PC-9 (cell line): Measurements from ENCODE around the gene DMGDH. TPM values are rescaled to one million over a fixed set of nuclear protein-coding genes. Genes with fewer than 3 reads are reported as not detected.

Experiments used
- BruUV-seq: library from RNA; stranded (reverse); fragments of 400-500 nt; replicated peaks from 2 replicates; lab custom pipeline; 2021; lab: Mats Ljungman, UMichigan
- CTCF ChIA-PET: fragments of 300-600 bp; sonication (Branson Sonifier 250); formaldehyde crosslinking; loops from one replicate; lab custom pipeline; 2022; ENCODE audit warnings: antibody characterized with exemption; lab: Charles Lee
- POLR2A ChIA-PET: fragments of 300-600 bp; sonication (Branson Sonifier 250); formaldehyde crosslinking; loops from one replicate; lab custom pipeline; 2022; ENCODE audit warnings: antibody characterized with exemption; ENCODE audit not compliant: unreplicated experiment; lab: Charles Lee
- DNase-seq, 2 experiments: peaks; one replicate each; pipeline versions ENCODE4 v3.0.0 to v3.0.0-alpha.2; 2015 to 2022; ENCODE audit warnings: mixed read lengths in 1 of 2
- H2AFZ ChIP-seq: fragments of 200-600 bp; sonication (generic); 2 replicates; pipeline ENCODE4 v1.8.1; 2017; ENCODE audit warnings: antibody characterized with exemption
- H3F3A ChIP-seq: fragments of 200-600 bp; sonication (generic); 2 replicates; pipeline ENCODE4 v1.8.1; 2017; ENCODE audit warnings: antibody characterized with exemption, mild to moderate bottlenecking, low read depth; ENCODE audit not compliant: insufficient read depth
- H3K27ac ChIP-seq: fragments of 200-600 bp; sonication (generic); 2 replicates; pipeline ENCODE4 v1.6.1; 2016; ENCODE audit warnings: mixed run types
- H3K27me3 ChIP-seq: fragments of 200-600 bp; sonication (generic); 2 replicates; pipeline ENCODE4 v1.6.1; 2016; ENCODE audit warnings: low read depth, mixed run types; ENCODE audit not compliant: insufficient read depth
- H3K36me3 ChIP-seq: fragments of 200-600 bp; sonication (generic); 2 replicates; pipeline ENCODE4 v1.6.1; 2016; ENCODE audit warnings: low read depth, mixed run types
- H3K4me1 ChIP-seq: fragments of 200-600 bp; sonication (generic); replicated peaks from 2 replicates; pipeline ENCODE4 v1.6.1; 2016; ENCODE audit warnings: mixed run types; ENCODE audit not compliant: insufficient read depth
- H3K4me2 ChIP-seq: fragments of 200-600 bp; sonication (generic); 2 replicates; pipeline ENCODE4 v1.6.1; 2017; ENCODE audit warnings: mixed run types
- H3K4me3 ChIP-seq: fragments of 200-600 bp; sonication (generic); 2 replicates; pipeline ENCODE4 v1.6.1; 2016; ENCODE audit warnings: mixed run types
- H3K79me2 ChIP-seq: fragments of 200-600 bp; sonication (generic); 2 replicates; pipeline ENCODE4 v1.6.1; 2017; ENCODE audit warnings: low read depth, mixed run types
- H3K9me2 ChIP-seq: fragments of 200-600 bp; sonication (generic); 2 replicates; pipeline ENCODE4 v1.8.1; 2017; ENCODE audit warnings: mild to moderate bottlenecking; ENCODE audit not compliant: insufficient read depth
- H3K9me3 ChIP-seq: fragments of 200-600 bp; sonication (generic); 2 replicates; pipeline ENCODE4 v1.8.1; 2016; ENCODE audit warnings: low read depth; ENCODE audit not compliant: insufficient read depth
- H4K20me1 ChIP-seq: fragments of 200-600 bp; sonication (generic); 2 replicates; pipeline ENCODE4 v1.8.1; 2017; ENCODE audit not compliant: insufficient read depth
- EZH2 ChIP-seq: fragments of 200-600 bp; sonication (generic); IDR thresholded peaks from 2 replicates; pipeline ENCODE4 v1.8.0; 2017; ENCODE audit warnings: antibody characterized with exemption, low read depth
- intact Hi-C: fragments of 100-400 bp; cut with micrococcal nuclease; formaldehyde crosslinking; loops from one replicate; pipeline ENCODE4 v1.10.0; 2022; ENCODE audit not compliant: unreplicated experiment
- total RNA-seq: library from RNA; stranded (reverse); gene quantifications from 2 replicates; pipeline ENCODE4 v1.2.3, GENCODE V29; 2021
- TF ChIP-seq, protein P1 (sequence below): fragments of 200-600 bp; sonication (generic); conservative IDR thresholded peaks from 2 replicates; pipeline ENCODE4 v1.6.1; 2017; ENCODE audit warnings: mixed run types, antibody characterized with exemption, mild to moderate bottlenecking, moderate library complexity

DMGDH gene
- total RNA-seq, 1 experiment from 2014 or later, result 8.1 TPM

DNA sequence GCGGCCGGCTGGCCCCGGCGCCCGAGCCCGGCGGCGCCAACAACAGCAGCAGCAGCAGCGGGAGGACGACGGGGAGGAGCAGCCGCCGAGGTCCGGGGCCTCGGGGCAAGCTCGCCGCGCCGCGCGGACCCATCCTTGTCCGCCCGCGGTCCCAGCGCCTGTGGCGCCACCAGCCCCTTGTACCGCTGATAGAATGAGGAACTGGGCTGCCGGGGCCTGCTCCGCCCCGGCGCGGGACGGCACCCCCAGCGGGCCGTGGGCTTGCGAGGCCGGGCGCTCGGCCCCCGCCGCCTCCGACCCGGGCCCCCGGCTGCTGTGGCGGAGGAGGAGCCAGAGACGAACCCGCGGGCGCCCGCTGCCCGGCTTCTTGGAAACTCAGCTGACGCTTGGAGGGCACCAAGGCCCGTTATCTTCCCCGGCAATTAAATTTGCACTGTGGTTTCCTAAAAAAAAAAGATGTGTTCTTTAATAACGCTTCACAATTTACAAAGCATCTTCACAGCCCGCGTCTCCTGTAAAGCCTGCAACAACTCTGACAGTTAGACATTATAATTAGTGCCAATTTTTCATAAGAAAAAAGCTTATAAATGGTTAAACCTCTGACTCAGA is 84.3 kb downstream of the DMGDH start, which contains the start of gene ARSB:
Gene ARSB (minus strand): TSS at position 195 of the 609 bp plus-strand sequence. CDS start 62 bp downstream, at position 133.
- Histone ChIP-seq H3K4me2 (peak within 1 kb of the TSS; percentile 87), H2AFZ (peak within 1 kb of the TSS; percentile 88), H3K9me2 (no peaks in the 10 kb centered on the region), H3K36me3 (no peaks in the 10 kb centered on the region), H3K79me2 (peaks cover 13% of the 10 kb centered on the region), H3K27ac (peak within 1 kb of the TSS; percentile 48), H3K4me3 (peak within 1 kb of the TSS; percentile 70), H3K9me3 (no peaks in the 10 kb centered on the region), H3K27me3 (no peaks in the 10 kb centered on the region), H4K20me1 (no peaks in the 10 kb centered on the region), H3F3A (peaks cover 29% of the 10 kb centered on the region), H3K4me1 (peaks cover 35% of the 10 kb centered on the region)
- POLR2A ChIA-PET, result interaction anchor here (0.6 kb wide), 2 partner anchors 829 to 1551 kb away, joined by 3 to 4 read pairs; no protein-coding TSS in a partner anchor
- TF ChIP-seq, protein P1, sequence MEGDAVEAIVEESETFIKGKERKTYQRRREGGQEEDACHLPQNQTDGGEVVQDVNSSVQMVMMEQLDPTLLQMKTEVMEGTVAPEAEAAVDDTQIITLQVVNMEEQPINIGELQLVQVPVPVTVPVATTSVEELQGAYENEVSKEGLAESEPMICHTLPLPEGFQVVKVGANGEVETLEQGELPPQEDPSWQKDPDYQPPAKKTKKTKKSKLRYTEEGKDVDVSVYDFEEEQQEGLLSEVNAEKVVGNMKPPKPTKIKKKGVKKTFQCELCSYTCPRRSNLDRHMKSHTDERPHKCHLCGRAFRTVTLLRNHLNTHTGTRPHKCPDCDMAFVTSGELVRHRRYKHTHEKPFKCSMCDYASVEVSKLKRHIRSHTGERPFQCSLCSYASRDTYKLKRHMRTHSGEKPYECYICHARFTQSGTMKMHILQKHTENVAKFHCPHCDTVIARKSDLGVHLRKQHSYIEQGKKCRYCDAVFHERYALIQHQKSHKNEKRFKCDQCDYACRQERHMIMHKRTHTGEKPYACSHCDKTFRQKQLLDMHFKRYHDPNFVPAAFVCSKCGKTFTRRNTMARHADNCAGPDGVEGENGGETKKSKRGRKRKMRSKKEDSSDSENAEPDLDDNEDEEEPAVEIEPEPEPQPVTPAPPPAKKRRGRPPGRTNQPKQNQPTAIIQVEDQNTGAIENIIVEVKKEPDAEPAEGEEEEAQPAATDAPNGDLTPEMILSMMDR, result no peak
- TF ChIP-seq EZH2, result no peak
- DNase-seq, result peak in 1 of 2 experiments; percentile 45
- CTCF ChIA-PET, result interaction anchor here (1.3 kb wide), 1 partner anchor 148 kb away, joined by 4 read pairs; no protein-coding TSS in a partner anchor
- BruUV-seq, result TSS peak; percentile 71
- intact Hi-C loops, result loop anchor here (10.0 kb wide), 1 partner anchor 340 kb away; the partner anchor contains the start of gene LHFPL2

DNA sequence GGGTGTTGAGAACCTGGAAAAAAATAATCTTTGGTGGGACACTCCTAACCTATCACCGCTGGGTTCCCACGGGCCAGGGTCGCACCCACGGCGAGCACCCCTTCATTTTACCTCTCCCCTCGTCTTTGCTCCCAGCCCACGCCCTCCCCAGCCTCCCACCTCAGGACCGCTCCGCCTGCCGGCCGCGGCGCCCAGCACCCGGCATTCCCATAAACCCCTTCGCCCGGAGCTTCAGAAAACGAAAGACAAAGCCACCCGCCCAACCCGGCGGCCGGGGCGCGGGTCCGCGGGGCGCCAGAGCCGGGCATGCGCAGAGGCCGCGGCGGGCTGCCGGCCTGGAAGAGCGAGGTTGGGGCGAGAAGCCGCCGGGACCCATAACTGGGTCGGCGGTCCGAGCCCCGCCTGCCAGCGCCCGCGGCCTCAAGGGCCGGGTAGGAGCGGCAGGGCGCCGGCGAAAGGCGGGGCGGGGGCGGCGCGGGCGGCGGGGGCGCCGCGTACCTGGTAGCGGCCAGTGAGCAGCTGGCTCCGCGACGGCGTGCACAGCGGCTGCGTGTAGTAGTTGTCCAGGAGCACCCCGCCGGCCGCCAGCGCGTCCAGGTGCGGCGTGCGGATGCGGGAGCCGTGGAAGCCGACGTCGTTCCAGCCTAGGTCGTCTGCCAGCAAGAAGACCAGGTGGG is 84.9 kb downstream of the DMGDH start:
- H4K20me1 ChIP-seq, result no peaks in the 10 kb centered on the region
- H3K4me3 ChIP-seq, result peak overlapping the region; percentile 70
- H2AFZ ChIP-seq, result peak overlapping the region; percentile 88
- DNase-seq, result peak; percentile 64 to 90
- CTCF ChIA-PET, result interaction anchor here (0.6 to 1.3 kb wide), 3 partner anchors 37 to 1873 kb away, joined by 3 to 4 read pairs (median 3); no protein-coding TSS in a partner anchor
- intact Hi-C loops, result loop anchor here (10.0 kb wide), 1 partner anchor 340 kb away; the partner anchor contains the start of gene LHFPL2
- no peaks in the 10 kb centered on the region for H3K9me3 ChIP-seq
- H3K4me2 ChIP-seq, result peak overlapping the region; percentile 87
- peaks cover 41% of the 10 kb centered on the region for H3K4me1 ChIP-seq
- TF ChIP-seq, protein P1, result no peak; the same call in 1 of the 2 replicates
- POLR2A ChIA-PET, result interaction anchor here (0.6 kb wide), 1 partner anchor 817 kb away, joined by 4 read pairs; no protein-coding TSS in a partner anchor
- H3F3A ChIP-seq, result peaks cover 33% of the 10 kb centered on the region
- peaks cover 13% of the 10 kb centered on the region for H3K79me2 ChIP-seq
- BruUV-seq, result no TSS peak
- H3K9me2 ChIP-seq, result no peaks in the 10 kb centered on the region
- peak overlapping the region; percentile 48 for H3K27ac ChIP-seq
- H3K36me3 ChIP-seq, result no peaks in the 10 kb centered on the region
- no peaks in the 10 kb centered on the region for H3K27me3 ChIP-seq
